Measurements from ENCODE around the gene CALR. TPM values are rescaled to one million over a fixed set of nuclear protein-coding genes. Genes with fewer than 3 reads are reported as not detected.
"Not testable (repeated sequence)": the region's sequence is repeated elsewhere in the genome, so short reads cannot be mapped to it uniquely, and the experiment has no call there.

Gene CALR
- total RNA-seq, 4 donors from 2014 or later: 166 to 616 (median 392) TPM

DNA sequence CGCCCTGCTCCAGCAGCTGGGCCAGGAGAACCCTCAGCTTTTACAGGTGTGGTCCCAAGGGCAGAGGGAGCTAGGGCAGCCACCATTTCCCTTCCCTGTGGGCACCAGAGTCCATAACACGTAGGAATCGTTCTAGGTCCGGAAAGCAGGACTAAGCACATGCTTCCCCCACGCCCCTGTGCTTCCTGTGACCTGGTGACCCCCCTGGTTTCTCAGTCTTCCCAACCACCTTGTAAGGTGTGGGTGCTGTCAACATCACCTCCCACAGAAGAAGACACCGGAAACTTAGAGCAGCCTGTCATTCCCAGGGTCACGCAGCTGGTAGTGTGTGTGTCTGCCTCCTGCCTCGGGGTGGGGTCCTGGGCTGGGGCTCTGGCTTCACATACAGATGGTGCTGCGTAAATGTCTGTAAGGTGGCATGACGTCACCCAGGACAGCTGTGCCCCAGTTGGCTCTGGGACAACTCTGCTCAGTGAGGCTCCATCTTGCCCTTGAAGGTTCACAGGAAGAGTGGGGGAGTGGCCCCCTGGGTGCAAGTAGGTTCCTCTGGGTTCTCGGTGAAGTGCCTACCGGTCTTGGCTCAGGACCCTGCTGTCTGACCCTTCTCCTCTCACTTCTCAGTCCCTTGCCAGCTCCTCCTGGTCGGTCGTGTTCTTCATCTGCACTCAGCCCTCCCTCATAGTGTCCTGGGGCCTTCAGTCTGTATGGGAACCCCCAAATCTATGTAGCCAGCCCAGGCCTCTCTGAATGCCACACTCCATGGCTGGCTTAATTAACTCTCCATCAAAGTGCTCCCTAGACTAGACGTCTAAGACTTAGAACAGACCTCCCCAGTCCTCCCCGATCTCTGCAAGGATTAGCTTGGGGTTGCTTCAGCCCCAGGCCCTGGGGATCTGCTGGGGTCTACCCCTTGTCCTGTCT is 11.2 kb downstream of the CALR start:
- Histone ChIP-seq H3K9me3 (no peaks in the 10 kb centered on the region), H3K4me1 (no peaks in the 10 kb centered on the region), H3K27ac (no peak overlapping the region), H3K4me3 (no peak overlapping the region), H3K27me3 (no peaks in the 10 kb centered on the region), H3K36me3 (no peaks in the 10 kb centered on the region)
- no peak for DNase-seq
- TF ChIP-seq, protein P1, sequence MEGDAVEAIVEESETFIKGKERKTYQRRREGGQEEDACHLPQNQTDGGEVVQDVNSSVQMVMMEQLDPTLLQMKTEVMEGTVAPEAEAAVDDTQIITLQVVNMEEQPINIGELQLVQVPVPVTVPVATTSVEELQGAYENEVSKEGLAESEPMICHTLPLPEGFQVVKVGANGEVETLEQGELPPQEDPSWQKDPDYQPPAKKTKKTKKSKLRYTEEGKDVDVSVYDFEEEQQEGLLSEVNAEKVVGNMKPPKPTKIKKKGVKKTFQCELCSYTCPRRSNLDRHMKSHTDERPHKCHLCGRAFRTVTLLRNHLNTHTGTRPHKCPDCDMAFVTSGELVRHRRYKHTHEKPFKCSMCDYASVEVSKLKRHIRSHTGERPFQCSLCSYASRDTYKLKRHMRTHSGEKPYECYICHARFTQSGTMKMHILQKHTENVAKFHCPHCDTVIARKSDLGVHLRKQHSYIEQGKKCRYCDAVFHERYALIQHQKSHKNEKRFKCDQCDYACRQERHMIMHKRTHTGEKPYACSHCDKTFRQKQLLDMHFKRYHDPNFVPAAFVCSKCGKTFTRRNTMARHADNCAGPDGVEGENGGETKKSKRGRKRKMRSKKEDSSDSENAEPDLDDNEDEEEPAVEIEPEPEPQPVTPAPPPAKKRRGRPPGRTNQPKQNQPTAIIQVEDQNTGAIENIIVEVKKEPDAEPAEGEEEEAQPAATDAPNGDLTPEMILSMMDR (IDR thresholded peaks at IDR 0.05): no peak
- TF ChIP-seq POLR2A (IDR thresholded peaks at IDR 0.05): no peak
- intact Hi-C loops (cut with DNase I; ENCODE audit: low total_unique reads): no loop called here

DNA sequence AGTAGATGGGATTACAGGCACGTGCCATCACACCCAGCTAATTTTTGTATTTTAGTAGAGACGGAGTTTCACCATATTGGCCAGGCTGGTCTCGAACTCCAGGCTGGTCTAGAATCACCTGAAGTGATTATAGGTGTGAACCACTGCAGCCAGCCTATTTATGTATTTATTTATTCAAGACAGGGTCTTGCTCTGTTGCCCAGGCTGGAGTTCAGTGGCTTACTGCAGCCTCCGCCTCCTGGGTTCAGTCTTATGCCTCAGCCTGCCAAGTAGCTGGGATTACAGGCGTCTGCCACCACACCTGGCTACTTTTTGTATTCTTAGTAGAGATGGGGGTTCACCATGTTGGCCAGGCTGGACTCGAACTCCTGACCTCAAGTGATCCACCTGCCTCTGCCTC is 13.6 kb downstream of the CALR start:
- H3K4me1 ChIP-seq; intact Hi-C loops (cut with DNase I; ENCODE audit: low total_unique reads); H3K36me3 ChIP-seq: not testable (repeated sequence)

DNA sequence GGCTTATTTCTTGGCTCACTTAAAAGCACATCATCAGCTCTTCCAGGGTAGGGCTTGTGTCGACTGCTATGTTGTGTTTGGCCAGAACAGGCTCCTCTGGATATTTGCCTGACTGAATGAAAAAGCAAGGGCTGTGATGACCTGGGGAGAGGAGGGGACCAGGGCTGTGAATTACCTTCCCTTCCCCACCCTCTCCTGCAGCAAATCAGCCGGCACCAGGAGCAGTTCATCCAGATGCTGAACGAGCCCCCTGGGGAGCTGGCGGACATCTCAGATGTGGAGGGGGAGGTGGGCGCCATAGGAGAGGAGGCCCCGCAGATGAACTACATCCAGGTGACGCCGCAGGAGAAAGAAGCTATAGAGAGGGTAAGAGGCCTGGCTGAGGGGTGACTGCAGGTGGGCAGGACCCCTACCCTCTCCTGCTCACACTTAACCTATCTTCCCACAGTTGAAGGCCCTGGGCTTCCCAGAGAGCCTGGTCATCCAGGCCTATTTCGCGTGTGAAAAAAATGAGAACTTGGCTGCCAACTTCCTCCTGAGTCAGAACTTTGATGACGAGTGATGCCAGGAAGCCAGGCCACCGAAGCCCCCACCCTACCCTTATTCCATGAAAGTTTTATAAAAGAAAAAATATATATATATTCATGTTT is 14.2 kb downstream of the CALR start:
- H3K9me3 ChIP-seq: no peaks in the 10 kb centered on the region
- no peak for DNase-seq
- no peaks in the 10 kb centered on the region for H3K36me3 ChIP-seq
- H3K27ac ChIP-seq: peak overlapping the region in 1 of 2 donors; percentile 21
- H3K27me3 ChIP-seq: no peaks in the 10 kb centered on the region
- no peak for TF ChIP-seq POLR2A (IDR thresholded peaks at IDR 0.05)
- TF ChIP-seq, protein P1 (IDR thresholded peaks at IDR 0.05): no peak
- intact Hi-C loops (cut with DNase I; ENCODE audit: low total_unique reads): no loop called here
- no peak overlapping the region for H3K4me3 ChIP-seq
- no peaks in the 10 kb centered on the region for H3K4me1 ChIP-seq

More for the DNA sequence above, 13.6 kb downstream of the CALR start:
- not testable (repeated sequence) for DNase-seq, H3K27ac ChIP-seq, H3K4me3 ChIP-seq, H3K27me3 ChIP-seq, H3K9me3 ChIP-seq

DNA sequence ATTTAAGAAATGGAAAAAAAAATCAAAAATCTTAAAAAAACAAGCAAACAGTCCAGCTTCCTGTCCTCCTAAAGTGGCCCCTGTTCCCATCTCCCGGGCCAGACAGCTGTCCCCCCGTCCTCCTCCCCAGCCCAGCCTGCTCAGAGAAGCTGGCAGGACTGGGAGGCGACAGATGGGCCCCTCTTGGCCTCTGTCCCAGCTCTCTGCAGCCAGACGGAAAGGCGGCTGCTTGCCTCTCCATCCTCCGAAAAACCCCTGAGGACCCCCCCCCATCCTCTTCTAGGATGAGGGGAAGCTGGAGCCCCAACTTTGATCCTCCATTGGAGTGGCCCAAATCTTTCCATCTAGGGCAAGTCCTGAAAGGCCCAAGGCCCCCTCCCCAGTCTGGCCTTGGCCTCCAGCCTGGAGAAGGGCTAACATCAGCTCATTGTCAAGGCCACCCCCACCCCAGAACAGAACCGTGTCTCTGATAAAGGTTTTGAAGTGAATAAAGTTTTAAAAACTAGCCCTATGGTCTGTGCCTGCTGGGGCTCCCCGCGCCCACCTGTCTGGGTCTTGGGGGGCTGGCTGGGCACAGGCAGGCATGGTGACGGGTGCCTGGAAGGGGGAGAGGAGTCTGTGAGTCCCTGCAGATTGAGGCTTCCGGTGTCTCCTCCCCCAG is 14.9 kb downstream of the CALR start:
- H3K27me3 ChIP-seq: no peaks in the 10 kb centered on the region
- no peaks in the 10 kb centered on the region for H3K36me3 ChIP-seq
- no peak for DNase-seq
- intact Hi-C loops (cut with DNase I; ENCODE audit: low total_unique reads): no loop called here
- no peak overlapping the region for H3K4me3 ChIP-seq
- no peak for TF ChIP-seq POLR2A (IDR thresholded peaks at IDR 0.05)
- TF ChIP-seq, protein P1 (IDR thresholded peaks at IDR 0.05): no peak
- H3K4me1 ChIP-seq: no peaks in the 10 kb centered on the region
- H3K27ac ChIP-seq: peak overlapping the region in 1 of 2 donors; percentile 21
- H3K9me3 ChIP-seq: no peaks in the 10 kb centered on the region

DNA sequence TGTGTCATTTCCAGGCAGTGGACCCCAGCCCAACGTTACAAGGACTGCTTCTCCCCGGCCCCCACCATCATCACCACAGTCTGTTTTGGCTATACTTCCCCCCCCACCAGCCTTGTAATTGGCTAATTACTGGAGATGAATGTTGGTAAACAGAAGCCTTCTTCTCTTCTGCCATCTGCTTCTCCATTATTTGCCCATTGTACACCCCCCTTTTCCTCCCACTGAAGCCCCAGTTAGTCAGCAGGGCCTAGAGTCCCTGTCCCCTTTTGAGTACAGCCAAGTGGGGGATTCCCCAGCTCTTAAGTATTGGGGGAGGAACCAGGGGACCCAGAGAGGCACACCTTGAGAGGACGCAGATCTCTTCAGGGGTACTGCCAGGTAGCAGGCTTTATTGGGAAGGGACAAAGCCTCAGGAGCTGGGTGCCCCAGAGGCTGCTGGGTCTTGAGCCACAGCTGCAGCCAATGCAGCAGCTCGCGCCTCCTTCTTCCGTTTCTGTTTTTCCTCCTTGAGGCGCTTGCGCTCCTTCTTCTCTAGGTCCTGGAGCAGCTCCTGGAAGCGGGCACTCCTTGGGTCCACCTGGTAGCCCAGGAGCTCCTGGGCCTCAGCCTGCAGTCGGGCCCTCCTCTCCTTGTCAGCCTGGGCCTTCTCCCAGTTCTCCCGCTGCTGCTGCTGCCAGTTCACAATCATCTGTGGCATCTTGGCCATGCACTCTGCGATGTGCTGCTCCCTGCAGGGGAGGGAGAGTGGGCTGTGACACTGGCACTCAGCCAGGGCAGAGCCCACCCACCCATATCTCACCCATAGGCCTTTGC is 15.6 kb downstream of the CALR start:
- TF ChIP-seq, protein P1 (IDR thresholded peaks at IDR 0.05): no peak
- TF ChIP-seq POLR2A (IDR thresholded peaks at IDR 0.05): no peak
- Histone ChIP-seq H3K4me3 (no peak overlapping the region), H3K36me3 (no peaks in the 10 kb centered on the region), H3K4me1 (no peaks in the 10 kb centered on the region), H3K27ac (no peak overlapping the region), H3K27me3 (no peaks in the 10 kb centered on the region), H3K9me3 (no peaks in the 10 kb centered on the region)
- DNase-seq: no peak
- intact Hi-C loops (cut with DNase I; ENCODE audit: low total_unique reads): no loop called here
